Keratinocyte (primary cell): ENCODE results near the gene PLB1. TPM values are rescaled to one million over a fixed set of nuclear protein-coding genes. Genes with fewer than 3 reads are reported as not detected.

Experiments used
- DNase-seq: peaks from one replicate; pipeline ENCODE4 v3.0.0-alpha.2; 2011; ENCODE audit warnings: low read depth, missing footprints, low spot score
- FAIRE-seq: peaks from 2 replicates; lab custom pipeline; 2011; peaks lifted over from hg19 to GRCh38; lab: Jason Lieb, UNC
- H2AFZ ChIP-seq: 2 replicates; pipeline ENCODE4 v1.6.0; 2012; ENCODE audit warnings: low read length, control low read depth, inconsistent platforms; ENCODE audit not compliant: control insufficient read depth
- H3K27ac ChIP-seq: 2 replicates; pipeline ENCODE4 v1.5.1; 2011; ENCODE audit warnings: low read length; ENCODE audit not compliant: control insufficient read depth, insufficient read depth
- H3K27me3 ChIP-seq: 3 replicates; pipeline ENCODE4 v1.6.0; 2011; ENCODE audit warnings: low read length; ENCODE audit not compliant: control insufficient read depth, insufficient read depth; ENCODE audit errors: extremely low read depth
- H3K36me3 ChIP-seq, 2 experiments: 2 replicates in 1 of 2; 3 replicates in 1 of 2; pipeline ENCODE4 v1.5.1; 2011; ENCODE audit warnings: low read length in 2 of 2, mild to moderate bottlenecking in 1 of 2; ENCODE audit not compliant: control insufficient read depth in 2 of 2, insufficient read depth in 2 of 2; ENCODE audit errors: extremely low read depth in 1 of 2
- H3K4me1 ChIP-seq: 3 replicates; pipeline ENCODE4 v1.5.1; 2011; ENCODE audit warnings: low read length; ENCODE audit not compliant: control insufficient read depth, insufficient read depth; ENCODE audit errors: extremely low read depth
- H3K4me2 ChIP-seq: 3 replicates; pipeline ENCODE4 v1.6.0; 2011; ENCODE audit warnings: low read depth, low read length; ENCODE audit not compliant: control insufficient read depth, insufficient read depth; ENCODE audit errors: extremely low read depth
- H3K4me3 ChIP-seq, 3 experiments: fragments of 200-600 bp in 1 of 3; sonication (generic) in 1 of 3; 2 replicates in 2 of 3; 3 replicates in 1 of 3; pipeline ENCODE4 v1.5.1; 2011 to 2016; ENCODE audit warnings: low read length in 3 of 3, mild to moderate bottlenecking in 3 of 3, control low read depth in 2 of 3, inconsistent platforms in 1 of 3, low read depth in 1 of 3, mixed read lengths in 1 of 3, mixed run types in 1 of 3, moderate library complexity in 1 of 3; ENCODE audit not compliant: control insufficient read depth in 2 of 3, insufficient read depth in 2 of 3; ENCODE audit errors: extremely low read depth in 1 of 3
- H3K79me2 ChIP-seq: 2 replicates; pipeline ENCODE4 v1.6.0; 2012; ENCODE audit warnings: low read length; ENCODE audit not compliant: control insufficient read depth, insufficient read depth
- H3K9ac ChIP-seq: 3 replicates; pipeline ENCODE4 v1.6.0; 2011; ENCODE audit warnings: low read length; ENCODE audit not compliant: control insufficient read depth, insufficient read depth; ENCODE audit errors: extremely low read depth
- H3K9me1 ChIP-seq: 3 replicates; pipeline ENCODE4 v1.6.0; 2011; ENCODE audit warnings: low read length; ENCODE audit not compliant: control insufficient read depth, insufficient read depth; ENCODE audit errors: extremely low read depth
- H3K9me3 ChIP-seq: 2 replicates; pipeline ENCODE4 v1.5.1; 2012; ENCODE audit warnings: low read depth, low read length; ENCODE audit not compliant: control insufficient read depth
- H4K20me1 ChIP-seq: 3 replicates; pipeline ENCODE4 v1.6.0; 2011; ENCODE audit warnings: low read length; ENCODE audit not compliant: control insufficient read depth, insufficient read depth; ENCODE audit errors: extremely low read depth
- CTCF ChIP-seq, 3 experiments: IDR thresholded peaks in 1 of 3; conservative IDR thresholded peaks in 1 of 3; optimal IDR thresholded peaks in 1 of 3; 2 replicates in 2 of 3; 3 replicates in 1 of 3; pipeline versions ENCODE3 to v1.5.1; 2011; ENCODE audit warnings: low read length in 3 of 3, mild to moderate bottlenecking in 3 of 3, moderate library complexity in 2 of 3, control low read depth in 1 of 3, inconsistent platforms in 1 of 3; ENCODE audit not compliant: insufficient read depth in 2 of 3; ENCODE audit errors: extremely low read depth in 1 of 3
- EZH2 ChIP-seq: IDR thresholded peaks from one replicate; pipeline ENCODE4 v1.6.1; 2012; ENCODE audit warnings: inconsistent platforms, mild to moderate bottlenecking, low read length, moderate library complexity
- dilution Hi-C: fragments of 300-500 bp; cut with MboI; formaldehyde crosslinking; loops from one replicate; pipeline ENCODE4 v1.7.0; 2020; ENCODE audit warnings: low sequenced_read_pairs; ENCODE audit not compliant: extremely low pct_ligation_motif_present
- polyA plus RNA-seq, 5 experiments: library from polyadenylated mRNA; depleted of rRNA in 3 of 5; stranded (reverse) in 3 of 5; stranded (forward) in 1 of 5; unstranded in 1 of 5; fragments of >200 nt; gene quantifications; 1 replicate in 1 of 5; 2 replicates in 3 of 5; 3 replicates in 1 of 5; pipeline versions ENCODE4 v1.2.1 to v1.2.3, GENCODE V29; 2011 to 2012; ENCODE audit warnings: missing spikeins in 2 of 5, low read depth in 1 of 5, low replicate concordance in 1 of 5

Gene PLB1
- polyA plus RNA-seq, 1 donor (not counting 4 experiments of a cell fraction or from before 2014, with no cell fraction given): 6.7 TPM

- no peak overlapping the region for H3K9ac ChIP-seq
- H3K36me3 ChIP-seq: no peaks in the 10 kb centered on the region
- H3K27ac ChIP-seq: no peak overlapping the region
- no peak for DNase-seq
- dilution Hi-C loops: no loop called here
- H2AFZ ChIP-seq: no peak overlapping the region
- no peak overlapping the region for H3K4me2 ChIP-seq
- H3K27me3 ChIP-seq: no peaks in the 10 kb centered on the region
- no peaks in the 10 kb centered on the region for H4K20me1 ChIP-seq
- TF ChIP-seq EZH2 (no peak), CTCF (optimal IDR thresholded peaks at IDR 0.05 in 1 of 3, IDR thresholded peaks at IDR 0.05 in 1 of 3, conservative IDR thresholded peaks at IDR 0.05 in 1 of 3; ENCODE audit: extremely low read depth in 1 of 3, insufficient read depth in 2 of 3, low read length in 3 of 3) (no peak)
- peaks cover 55% of the 10 kb centered on the region for H3K4me1 ChIP-seq
- H3K9me1 ChIP-seq: no peaks in the 10 kb centered on the region
- no peak for FAIRE-seq
- no peaks in the 10 kb centered on the region for H3K9me3 ChIP-seq
- no peaks in the 10 kb centered on the region for H3K79me2 ChIP-seq
- H3K4me3 ChIP-seq: no peak overlapping the region
Measured at GRCh38 chr2:28648147-28648546, 152.3 kb downstream of the PLB1 start.

GRCh38 chr2:28648671-28649395 lies 153.0 kb downstream of the PLB1 start:
- peak overlapping the region; percentile 72 for H3K27ac ChIP-seq
- H3K9me3 ChIP-seq: no peaks in the 10 kb centered on the region
- no peaks in the 10 kb centered on the region for H3K79me2 ChIP-seq
- no peak for DNase-seq
- no peaks in the 10 kb centered on the region for H4K20me1 ChIP-seq
- H3K4me2 ChIP-seq: peak overlapping the region; percentile 49
- no peak for TF ChIP-seq EZH2
- FAIRE-seq: peak; percentile 34
- dilution Hi-C loops: no loop called here
- H3K27me3 ChIP-seq: no peaks in the 10 kb centered on the region
- H3K36me3 ChIP-seq: no peaks in the 10 kb centered on the region
- H2AFZ ChIP-seq: no peak overlapping the region
- peaks cover 48% of the 10 kb centered on the region for H3K4me1 ChIP-seq
- H3K4me3 ChIP-seq: no peak overlapping the region
- H3K9me1 ChIP-seq: no peaks in the 10 kb centered on the region
- H3K9ac ChIP-seq: peak overlapping the region; percentile 39
